Skin epidermis (tissue), 12 donors: ENCODE measurements around the gene ICAM5.
"Not testable (repeated sequence)": the region's sequence is repeated elsewhere in the genome, so short reads cannot be mapped to it uniquely, and the experiment has no call there.

Source experiments
- H3K27ac ChIP-seq, 21 experiments: fragments of 200-600 bp; sonication (generic) in 11 of 21; one replicate each; pipeline ENCODE4 v1.5.0; 2020; ENCODE audit warnings: mild to moderate bottlenecking in 3 of 21, inconsistent platforms in 2 of 21, moderate library complexity in 2 of 21
- H3K4me3 ChIP-seq, 7 experiments: fragments of 200-600 bp; sonication (generic) in 2 of 7; one replicate each; pipeline ENCODE4 v1.5.0; 2020; ENCODE audit warnings: inconsistent platforms in 2 of 7, mild to moderate bottlenecking in 2 of 7, moderate library complexity in 1 of 7

The ICAM5 gene

DNA sequence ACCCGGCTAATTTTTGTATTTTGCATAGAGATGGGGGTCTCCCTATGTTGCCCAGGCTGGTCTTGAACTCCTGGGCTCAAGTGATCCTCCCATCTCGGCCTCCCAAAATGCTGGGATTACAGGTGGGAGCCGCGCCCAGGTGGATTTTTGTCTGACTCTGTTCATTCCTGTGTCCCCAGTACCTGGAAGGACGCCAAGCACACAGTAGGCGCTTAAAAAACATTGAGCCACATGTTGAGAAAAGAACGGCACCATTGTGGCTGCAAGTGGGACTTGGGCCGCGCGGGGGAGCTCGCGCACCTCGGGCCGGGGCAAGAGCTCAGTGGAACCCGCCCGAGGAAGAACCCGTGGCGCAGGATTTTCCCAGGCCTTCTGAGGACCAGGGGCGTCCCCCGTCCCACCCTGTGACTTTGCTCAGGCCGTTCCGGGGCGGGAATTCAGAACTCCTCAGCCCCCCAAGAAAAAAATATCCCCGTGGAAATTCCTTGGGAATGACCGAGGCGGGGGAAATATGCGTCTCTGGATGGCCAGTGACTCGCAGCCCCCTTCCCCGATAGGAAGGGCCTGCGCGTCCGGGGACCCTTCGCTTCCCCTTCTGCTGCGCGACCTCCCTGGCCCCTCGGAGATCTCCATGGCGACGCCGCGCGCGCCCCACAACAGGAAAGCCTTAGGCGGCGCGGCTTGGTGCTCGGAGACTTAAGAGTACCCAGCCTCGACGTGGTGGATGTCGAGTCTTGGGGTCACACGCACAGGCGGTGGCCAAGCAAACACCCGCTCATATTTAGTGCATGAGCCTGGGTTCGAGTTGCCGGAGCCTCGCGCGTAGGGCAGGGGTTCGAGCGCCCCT, 20.2 kb upstream of the ICAM5 start:
- H3K4me3 ChIP-seq: peak overlapping the region; percentile 24 to 56 (median 42)
- peak overlapping the region; percentile 28 to 97 (median 88) for H3K27ac ChIP-seq

DNA sequence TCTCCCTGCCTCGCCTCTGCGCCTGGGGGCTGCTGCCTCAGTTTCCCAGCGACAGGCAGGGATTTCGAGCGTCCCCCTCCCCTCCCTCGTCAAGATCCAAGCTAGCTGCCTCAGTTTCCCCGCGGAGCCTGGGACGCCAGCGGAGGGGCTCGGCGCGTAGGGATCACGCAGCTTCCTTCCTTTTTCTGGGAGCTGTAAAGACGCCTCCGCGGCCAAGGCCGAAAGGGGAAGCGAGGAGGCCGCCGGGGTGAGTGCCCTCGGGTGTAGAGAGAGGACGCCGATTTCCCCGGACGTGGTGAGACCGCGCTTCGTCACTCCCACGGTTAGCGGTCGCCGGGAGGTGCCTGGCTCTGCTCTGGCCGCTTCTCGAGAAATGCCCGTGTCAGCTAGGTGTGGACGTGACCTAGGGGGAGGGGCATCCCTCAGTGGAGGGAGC, 19.6 kb upstream of the ICAM5 start:
- H3K4me3 ChIP-seq: peak overlapping the region; percentile 24 to 56 (median 42)
- peak overlapping the region; percentile 28 to 97 (median 88) for H3K27ac ChIP-seq

DNA sequence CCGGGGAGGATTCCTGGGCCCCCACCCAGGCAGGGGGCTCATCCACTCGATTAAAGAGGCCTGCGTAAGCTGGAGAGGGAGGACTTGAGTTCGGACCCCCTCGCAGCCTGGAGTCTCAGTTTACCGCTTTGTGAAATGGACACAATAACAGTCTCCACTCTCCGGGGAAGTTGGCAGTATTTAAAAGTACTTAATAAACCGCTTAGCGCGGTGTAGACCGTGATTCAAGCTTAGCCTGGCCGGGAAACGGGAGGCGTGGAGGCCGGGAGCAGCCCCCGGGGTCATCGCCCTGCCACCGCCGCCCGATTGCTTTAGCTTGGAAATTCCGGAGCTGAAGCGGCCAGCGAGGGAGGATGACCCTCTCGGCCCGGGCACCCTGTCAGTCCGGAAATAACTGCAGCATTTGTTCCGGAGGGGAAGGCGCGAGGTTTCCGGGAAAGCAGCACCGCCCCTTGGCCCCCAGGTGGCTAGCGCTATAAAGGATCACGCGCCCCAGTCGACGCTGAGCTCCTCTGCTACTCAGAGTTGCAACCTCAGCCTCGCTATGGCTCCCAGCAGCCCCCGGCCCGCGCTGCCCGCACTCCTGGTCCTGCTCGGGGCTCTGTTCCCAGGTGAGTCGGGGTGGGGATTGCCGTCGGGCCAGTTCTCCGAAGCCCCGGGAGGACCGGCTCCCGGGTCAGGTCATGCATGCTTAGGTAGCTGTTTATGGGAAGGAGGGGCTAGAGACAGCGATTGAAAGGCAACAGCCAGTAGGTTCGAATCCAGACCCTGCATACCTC, 18.9 kb upstream of the ICAM5 start, which contains the start of gene ICAM1:
Gene ICAM1, plus strand, starts transcription at position 505 of the 779 bp plus-strand sequence. Its CDS starts 40 bp downstream, at position 545.
- peak within 1 kb of the TSS; percentile 24 to 56 (median 42) for H3K4me3 ChIP-seq
- H3K27ac ChIP-seq: peak within 1 kb of the TSS; percentile 28 to 97 (median 88)

- peak overlapping the region; percentile 24 to 56 (median 42) for H3K4me3 ChIP-seq
- peak overlapping the region; percentile 16 to 97 (median 88) for H3K27ac ChIP-seq
Measured at GRCh38 chr19:10271543-10272086, 18.1 kb upstream of the ICAM5 start.

GRCh38 chr19:10274589-10274988, 15.2 kb upstream of the ICAM5 start:
- H3K27ac ChIP-seq: peak overlapping the region in 4 of 21 experiments; percentile 9 to 52 (median 43)
- H3K4me3 ChIP-seq: no peak overlapping the region

DNA sequence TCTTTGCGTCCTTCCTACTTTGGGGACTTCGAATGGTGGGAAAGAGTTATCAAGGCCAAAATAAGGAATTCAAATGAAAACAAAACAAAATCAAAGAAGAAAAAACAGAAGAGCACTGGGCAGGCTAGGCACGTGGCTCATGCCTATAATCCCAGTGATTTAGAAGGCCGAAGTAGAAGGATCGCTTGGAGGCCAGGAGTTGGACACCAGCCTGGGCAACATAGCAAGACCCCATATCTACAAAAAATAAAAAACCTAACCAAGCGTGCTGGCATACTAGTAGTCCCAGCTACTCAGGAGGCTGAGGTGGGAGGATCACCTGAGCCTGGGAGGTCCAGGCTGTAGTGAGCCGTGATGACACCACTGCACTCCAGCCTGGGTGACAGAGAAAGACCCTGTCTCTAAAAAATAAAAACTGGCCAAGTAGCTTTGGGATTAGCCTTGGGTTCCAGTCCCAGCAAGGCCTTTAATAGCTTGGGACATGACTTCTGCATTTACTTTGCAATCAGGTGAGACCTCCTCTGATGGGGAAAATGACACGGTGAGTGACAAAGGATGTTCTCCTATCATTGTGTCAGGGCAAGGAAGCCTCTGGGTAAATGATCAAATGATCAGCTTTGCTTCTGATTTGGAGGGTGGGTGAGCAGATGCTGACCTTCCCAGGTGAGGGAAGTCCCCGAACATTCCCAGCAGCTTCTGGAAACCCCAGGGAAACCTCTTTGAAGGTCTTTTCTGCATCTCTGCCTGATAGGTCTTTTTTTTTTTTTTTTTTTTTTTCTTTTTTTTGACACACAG, 11.8 kb upstream of the ICAM5 start:
- no peak overlapping the region for H3K4me3 ChIP-seq
- H3K27ac ChIP-seq: no peak overlapping the region

DNA sequence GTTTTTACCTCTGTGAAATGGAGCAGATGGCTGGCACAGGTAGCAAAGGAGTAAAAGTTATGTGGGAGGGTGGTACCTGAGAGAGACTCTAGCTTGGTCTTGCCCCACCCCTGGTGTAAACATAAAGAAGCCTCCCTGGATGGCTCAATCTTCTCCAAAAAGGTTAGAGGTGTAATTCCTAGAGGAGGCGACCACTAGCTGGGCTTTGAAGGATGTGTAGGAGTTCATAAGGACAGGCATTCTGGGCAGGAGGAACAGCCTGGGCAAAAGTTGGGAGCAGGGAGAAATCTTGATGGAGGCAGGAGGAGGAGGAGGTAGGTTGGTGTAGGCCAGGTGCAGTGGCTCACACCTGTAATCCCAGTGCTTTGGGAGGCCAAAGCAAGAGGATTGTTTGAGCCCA, 10.8 kb upstream of the ICAM5 start:
- H3K4me3 ChIP-seq: no peak overlapping the region
- H3K27ac ChIP-seq: peak overlapping the region in 1 of 21 experiments; percentile 11

GRCh38 chr19:10279737-10280442, 9.9 kb upstream of the ICAM5 start:
- no peak overlapping the region for H3K27ac ChIP-seq
- H3K4me3 ChIP-seq: no peak overlapping the region

- not testable (repeated sequence) for H3K4me3 ChIP-seq, H3K27ac ChIP-seq
Measured at GRCh38 chr19:10282043-10282442, 7.7 kb upstream of the ICAM5 start.

DNA sequence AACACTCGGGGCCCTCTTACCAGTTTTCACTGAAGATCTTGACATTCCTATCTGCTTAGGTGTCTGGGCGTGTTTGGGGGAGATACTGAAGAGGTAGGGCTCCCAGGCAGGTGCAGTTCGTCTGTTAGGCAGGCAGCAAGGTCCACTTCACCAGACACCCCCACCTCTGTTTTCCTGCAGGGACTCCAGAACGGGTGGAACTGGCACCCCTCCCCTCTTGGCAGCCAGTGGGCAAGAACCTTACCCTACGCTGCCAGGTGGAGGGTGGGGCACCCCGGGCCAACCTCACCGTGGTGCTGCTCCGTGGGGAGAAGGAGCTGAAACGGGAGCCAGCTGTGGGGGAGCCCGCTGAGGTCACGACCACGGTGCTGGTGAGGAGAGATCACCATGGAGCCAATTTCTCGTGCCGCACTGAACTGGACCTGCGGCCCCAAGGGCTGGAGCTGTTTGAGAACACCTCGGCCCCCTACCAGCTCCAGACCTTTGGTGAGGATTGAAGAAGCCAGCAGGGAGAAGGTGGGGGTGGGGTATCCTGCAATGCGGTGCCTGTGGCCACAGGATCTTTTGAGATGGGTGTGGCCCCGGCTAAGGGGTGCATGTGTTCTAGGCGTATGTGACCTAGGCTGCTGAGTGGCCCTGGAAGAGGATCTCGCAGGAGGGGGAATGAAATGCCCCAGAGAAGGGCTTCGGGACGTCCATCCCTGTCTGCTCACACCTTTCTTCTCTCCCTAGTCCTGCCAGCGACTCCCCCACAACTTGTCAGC, 6.3 kb upstream of the ICAM5 start:
- H3K4me3 ChIP-seq: no peak overlapping the region
- no peak overlapping the region for H3K27ac ChIP-seq

DNA sequence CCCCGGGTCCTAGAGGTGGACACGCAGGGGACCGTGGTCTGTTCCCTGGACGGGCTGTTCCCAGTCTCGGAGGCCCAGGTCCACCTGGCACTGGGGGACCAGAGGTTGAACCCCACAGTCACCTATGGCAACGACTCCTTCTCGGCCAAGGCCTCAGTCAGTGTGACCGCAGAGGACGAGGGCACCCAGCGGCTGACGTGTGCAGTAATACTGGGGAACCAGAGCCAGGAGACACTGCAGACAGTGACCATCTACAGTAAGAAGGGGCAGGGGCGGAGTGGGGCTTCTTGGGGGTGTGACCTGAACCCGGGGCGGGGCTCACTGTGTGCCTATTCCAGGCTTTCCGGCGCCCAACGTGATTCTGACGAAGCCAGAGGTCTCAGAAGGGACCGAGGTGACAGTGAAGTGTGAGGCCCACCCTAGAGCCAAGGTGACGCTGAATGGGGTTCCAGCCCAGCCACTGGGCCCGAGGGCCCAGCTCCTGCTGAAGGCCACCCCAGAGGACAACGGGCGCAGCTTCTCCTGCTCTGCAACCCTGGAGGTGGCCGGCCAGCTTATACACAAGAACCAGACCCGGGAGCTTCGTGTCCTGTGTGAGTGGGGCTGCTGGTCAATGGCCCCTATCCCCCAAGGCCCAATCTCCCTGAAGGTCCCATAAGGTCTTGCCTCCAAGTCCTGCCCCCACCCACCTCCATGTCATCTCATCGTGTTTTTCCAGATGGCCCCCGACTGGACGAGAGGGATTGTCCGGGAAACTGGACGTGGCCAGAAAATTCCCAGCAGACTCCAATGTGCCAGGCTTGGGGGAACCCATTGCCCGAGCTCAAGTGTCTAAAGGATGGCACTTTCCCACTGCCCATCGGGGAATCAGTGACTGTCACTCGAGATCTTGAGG, 5.4 kb upstream of the ICAM5 start:
- H3K27ac ChIP-seq: no peak overlapping the region
- no peak overlapping the region for H3K4me3 ChIP-seq

GRCh38 chr19:10284960-10285278, 4.8 kb upstream of the ICAM5 start:
- no peak overlapping the region for H3K4me3 ChIP-seq
- no peak overlapping the region for H3K27ac ChIP-seq

DNA sequence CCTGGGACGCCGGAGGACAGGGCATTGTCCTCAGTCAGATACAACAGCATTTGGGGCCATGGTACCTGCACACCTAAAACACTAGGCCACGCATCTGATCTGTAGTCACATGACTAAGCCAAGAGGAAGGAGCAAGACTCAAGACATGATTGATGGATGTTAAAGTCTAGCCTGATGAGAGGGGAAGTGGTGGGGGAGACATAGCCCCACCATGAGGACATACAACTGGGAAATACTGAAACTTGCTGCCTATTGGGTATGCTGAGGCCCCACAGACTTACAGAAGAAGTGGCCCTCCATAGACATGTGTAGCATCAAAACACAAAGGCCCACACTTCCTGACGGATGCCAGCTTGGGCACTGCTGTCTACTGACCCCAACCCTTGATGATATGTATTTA, 4.4 kb upstream of the ICAM5 start:
- H3K27ac ChIP-seq: no peak overlapping the region
- H3K4me3 ChIP-seq: no peak overlapping the region

- H3K4me3 ChIP-seq: peak within 1 kb of the TSS in 1 of 7 experiments; percentile 2
- peak within 1 kb of the TSS in 2 of 21 experiments; percentile 8 to 35 for H3K27ac ChIP-seq
Measured at GRCh38 chr19:10286803-10287737, 2.7 kb upstream of the ICAM5 start, which contains the start of gene ICAM4. ICAM4 (plus strand) TSS chr19:10286955; CDS start chr19:10287013, 58 bp downstream.

- H3K4me3 ChIP-seq: peak overlapping the region in 6 of 7 experiments; percentile 0 to 46 (median 18)
- no peak overlapping the region for H3K27ac ChIP-seq
Measured at GRCh38 chr19:10288662-10289166, 1.0 kb upstream of the ICAM5 start.
